Stimulated activated CD8-positive, alpha-beta memory T cell treated with anti-CD3 and anti-CD28 coated beads, Interleukin-7, amount 100 ng/mL, for 1 hour (primary cell): Measurements from ENCODE around the gene ALDH3B1.

Source experiments
- DNase-seq, 2 donors: peaks; one replicate each; pipeline ENCODE4 v3.0.0-alpha.2; 2020; ENCODE audit warnings: low read depth in 2 of 2

The ALDH3B1 gene

GRCh38 chr11:67997475-67997921 is 12.6 kb upstream of the ALDH3B1 start:
- no peak for DNase-seq

GRCh38 chr11:67998150-67999045 is 11.7 kb upstream of the ALDH3B1 start:
- no peak for DNase-seq

- no peak for DNase-seq
Measured at GRCh38 chr11:67999201-67999629, 10.9 kb upstream of the ALDH3B1 start.

- no peak for DNase-seq
Measured at GRCh38 chr11:67999704-68000103, 10.4 kb upstream of the ALDH3B1 start.

GRCh38 chr11:68002575-68002937 is 7.6 kb upstream of the ALDH3B1 start:
- no peak for DNase-seq

GRCh38 chr11:68002938-68003845 is 6.9 kb upstream of the ALDH3B1 start:
- DNase-seq, result peak in 1 of 2 donors; percentile 17

- peak; percentile 35 to 43 for DNase-seq
Measured at GRCh38 chr11:68003846-68004550, 6.1 kb upstream of the ALDH3B1 start, which contains the start of gene UNC93B1. UNC93B1 (minus strand) TSS chr11:68004097; CDS start chr11:68004043, 54 bp downstream.

GRCh38 chr11:68004551-68005335 is 5.4 kb upstream of the ALDH3B1 start:
- no peak for DNase-seq

GRCh38 chr11:68006606-68007166 is 3.4 kb upstream of the ALDH3B1 start:
- no peak for DNase-seq

- no peak for DNase-seq
Measured at GRCh38 chr11:68007498-68008380, 2.4 kb upstream of the ALDH3B1 start.

GRCh38 chr11:68008381-68009337 is 1.5 kb upstream of the ALDH3B1 start:
- DNase-seq, result no peak

GRCh38 chr11:68009391-68010089 is 587 bp upstream of the ALDH3B1 start:
- no peak for DNase-seq

GRCh38 chr11:68011051-68011943 is 1.2 kb downstream of the ALDH3B1 start:
- DNase-seq, result no peak

- no peak for DNase-seq
Measured at GRCh38 chr11:68012044-68012842, 2.1 kb downstream of the ALDH3B1 start.

- DNase-seq, result no peak
Measured at GRCh38 chr11:68012843-68013610, 2.9 kb downstream of the ALDH3B1 start.
